Activated CD4-positive, alpha-beta T cell treated with anti-CD3 and anti-CD28 coated beads, Interleukin-2, amount 50 U/mL, for 24 hours (primary cell): Measurements from ENCODE around the gene ATP1A1.

ENCODE experiments used
- DNase-seq, 2 donors: peaks; one replicate each; pipeline ENCODE4 v3.0.0-alpha.2; 2020; ENCODE audit warnings: low read depth in 1 of 2, low spot score in 1 of 2

The ATP1A1 gene

GRCh38 chr1:116412480-116412798, 39.4 kb downstream of the ATP1A1 start:
- no peak for DNase-seq

GRCh38 chr1:116412898-116413297, 39.9 kb downstream of the ATP1A1 start:
- no peak for DNase-seq

- DNase-seq: no peak
Observed at GRCh38 chr1:116413414-116413813, 40.4 kb downstream of the ATP1A1 start.

- DNase-seq: no peak
Observed at GRCh38 chr1:116414364-116414763, 41.3 kb downstream of the ATP1A1 start.

- DNase-seq: no peak
Observed at GRCh38 chr1:116415200-116415698, 42.2 kb downstream of the ATP1A1 start.

GRCh38 chr1:116415699-116416533, 42.9 kb downstream of the ATP1A1 start:
- DNase-seq: no peak

- no peak for DNase-seq
Observed at GRCh38 chr1:116416854-116417513, 43.9 kb downstream of the ATP1A1 start.

- DNase-seq: no peak
Observed at GRCh38 chr1:116417678-116418077, 44.6 kb downstream of the ATP1A1 start.

- DNase-seq: peak; percentile 69 to 77
Observed at GRCh38 chr1:116418091-116418830, 45.2 kb downstream of the ATP1A1 start.

GRCh38 chr1:116420417-116421200, 47.6 kb downstream of the ATP1A1 start:
- DNase-seq: no peak

- DNase-seq: no peak
Observed at GRCh38 chr1:116424438-116424837, 51.4 kb downstream of the ATP1A1 start.

- no peak for DNase-seq
Observed at GRCh38 chr1:116424863-116425262, 51.8 kb downstream of the ATP1A1 start.

GRCh38 chr1:116425987-116426386, 52.9 kb downstream of the ATP1A1 start:
- no peak for DNase-seq

GRCh38 chr1:116426401-116426800, 53.4 kb downstream of the ATP1A1 start:
- DNase-seq: no peak

GRCh38 chr1:116428576-116428975, 55.5 kb downstream of the ATP1A1 start:
- DNase-seq: no peak

- no peak for DNase-seq
Observed at GRCh38 chr1:116429821-116430374, 56.9 kb downstream of the ATP1A1 start.

GRCh38 chr1:116431870-116432500, 58.9 kb downstream of the ATP1A1 start:
- DNase-seq: no peak

GRCh38 chr1:116432655-116433265, 59.7 kb downstream of the ATP1A1 start:
- no peak for DNase-seq

GRCh38 chr1:116433275-116434257, 60.5 kb downstream of the ATP1A1 start:
- no peak for DNase-seq
